DMS53 treated with DMSO at 0.1 percent for 48 hours (cell line): ENCODE measurements around the gene NUDT17.

Experiments used
- DNase-seq: peaks from one replicate; lab custom pipeline; 2025; ENCODE audit not compliant: unreplicated experiment; lab: John Stamatoyannopoulos, UW

NUDT17 gene

DNA sequence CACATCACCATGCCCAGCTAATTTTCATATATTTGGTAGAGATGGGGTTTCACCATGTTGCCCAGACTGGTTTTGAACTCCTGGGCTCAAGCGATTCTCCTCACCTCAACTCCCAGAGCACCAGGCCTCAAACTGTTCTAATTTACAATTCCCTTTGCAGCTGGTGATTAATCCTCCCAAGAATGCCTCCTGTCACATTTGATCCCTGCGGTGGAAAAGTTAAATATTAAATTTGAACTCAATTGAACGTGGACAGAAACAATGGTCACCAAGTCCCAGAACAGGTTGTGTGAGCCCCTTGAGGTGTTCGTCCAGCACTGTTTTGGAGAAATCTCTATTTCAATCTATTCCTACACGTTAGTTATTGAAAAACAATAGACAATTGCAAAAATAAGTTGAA, 42.2 kb downstream of the NUDT17 start:
- peak; percentile 4 for DNase-seq

DNA sequence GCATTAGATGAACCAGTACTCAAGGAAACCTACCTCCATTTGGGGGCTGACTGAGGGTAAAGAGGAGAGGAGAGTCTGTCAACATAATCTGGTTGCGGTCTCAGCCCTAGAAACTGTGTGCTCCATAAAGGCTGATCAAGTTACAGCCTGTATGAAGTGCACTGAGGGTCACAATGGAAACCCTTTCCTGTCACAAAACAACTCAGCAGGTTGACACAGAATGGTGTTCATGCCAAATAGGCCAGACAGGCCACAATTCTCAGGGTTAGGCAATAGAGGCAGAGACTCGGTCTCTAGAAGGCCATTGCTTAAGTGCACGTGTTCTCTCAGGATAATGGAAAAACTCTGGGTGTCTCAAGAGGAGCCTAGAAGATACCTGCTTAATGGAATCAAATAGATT, 44.3 kb downstream of the NUDT17 start:
- no peak for DNase-seq

DNA sequence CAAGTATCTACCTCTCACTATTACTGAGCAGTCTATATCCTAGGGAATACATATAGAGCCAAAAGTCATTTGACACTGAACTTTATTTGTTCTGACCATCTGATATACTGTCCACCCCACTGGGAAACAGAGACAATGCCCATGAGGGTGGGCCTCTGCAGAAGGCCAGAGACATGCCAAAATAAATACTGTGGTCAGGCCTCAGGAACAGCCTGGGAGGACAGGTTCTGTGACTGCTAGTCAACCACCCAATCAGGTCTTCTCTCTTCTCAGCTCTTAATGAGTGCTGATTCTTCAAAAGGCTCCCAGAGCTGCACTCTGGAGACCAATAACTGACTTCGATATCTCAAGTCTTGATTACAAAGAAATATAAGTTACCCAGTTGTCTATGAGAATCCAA, 45.7 kb downstream of the NUDT17 start:
- peak; percentile 45 for DNase-seq

DNA sequence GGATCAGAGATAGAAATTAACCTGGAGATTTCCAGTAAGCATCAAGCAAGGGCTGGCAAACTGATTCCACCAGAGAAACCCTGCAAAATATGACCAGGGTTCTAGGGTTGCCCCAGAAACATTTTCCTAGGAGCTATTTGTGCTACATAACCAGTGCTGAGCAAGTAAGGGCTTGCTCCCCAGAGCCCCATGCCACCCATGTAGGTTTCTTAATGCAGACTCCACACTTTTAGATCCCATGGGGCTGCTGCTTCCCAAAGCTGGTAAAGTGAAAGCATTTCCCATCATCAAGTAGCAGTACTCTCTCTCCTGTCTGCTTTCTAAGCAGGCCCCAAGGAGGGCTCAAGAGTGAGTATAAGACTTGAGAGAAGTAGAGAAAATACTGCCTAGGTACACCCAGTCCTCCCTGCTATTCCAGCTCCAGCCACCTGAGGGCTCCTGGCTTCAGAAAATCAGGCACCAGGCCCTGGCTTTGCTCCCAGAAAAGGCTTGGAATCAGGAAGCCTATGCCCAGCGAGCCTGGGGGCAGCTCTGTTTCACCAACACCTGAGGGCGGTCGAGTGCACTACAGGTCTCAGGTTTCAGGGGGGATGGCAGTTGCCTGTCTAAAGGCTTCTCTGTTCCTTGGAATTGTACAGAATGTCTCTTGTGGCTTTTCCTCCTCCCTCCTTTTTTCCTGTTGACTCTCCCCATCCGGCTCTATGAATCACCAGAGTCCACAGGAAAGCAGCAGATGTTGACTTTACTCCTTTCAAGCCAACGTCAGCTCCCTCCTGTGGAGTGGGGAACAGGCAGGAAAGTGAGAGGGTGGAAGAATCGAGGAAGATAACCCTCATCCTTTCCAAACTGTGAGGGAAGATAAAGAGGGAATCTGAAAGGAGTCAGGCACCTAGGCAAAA, 46.4 kb downstream of the NUDT17 start:
- peak; percentile 96 for DNase-seq

DNA sequence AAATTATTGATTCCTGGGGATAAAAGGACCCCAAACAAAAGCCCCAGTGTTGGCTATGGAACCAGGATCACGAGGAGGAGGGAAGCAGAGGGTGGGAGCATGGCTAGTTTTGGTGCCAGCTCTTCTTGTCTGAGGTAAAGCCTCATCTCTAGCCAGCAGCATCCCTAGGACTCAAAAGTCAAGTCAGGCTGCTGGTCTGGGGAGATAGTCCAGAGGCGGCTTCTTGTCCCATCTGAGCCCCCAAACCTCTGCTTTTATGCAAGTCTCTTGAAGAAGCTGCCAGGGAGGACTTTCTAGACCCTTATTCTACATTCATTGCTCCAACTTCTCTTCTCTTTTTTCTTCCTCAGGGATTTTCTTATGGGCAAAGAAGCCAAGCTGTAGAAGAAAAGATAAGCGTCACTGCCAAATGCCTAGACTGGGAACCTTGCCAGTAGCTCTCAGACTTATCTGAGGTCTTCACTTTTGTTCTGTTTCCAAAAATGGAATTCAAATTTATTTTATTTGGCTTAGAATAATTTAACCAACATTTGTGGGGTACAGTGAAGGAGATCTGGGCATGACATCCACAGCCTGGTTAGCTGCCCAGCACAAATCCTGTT, 47.2 kb downstream of the NUDT17 start:
- no peak for DNase-seq

DNA sequence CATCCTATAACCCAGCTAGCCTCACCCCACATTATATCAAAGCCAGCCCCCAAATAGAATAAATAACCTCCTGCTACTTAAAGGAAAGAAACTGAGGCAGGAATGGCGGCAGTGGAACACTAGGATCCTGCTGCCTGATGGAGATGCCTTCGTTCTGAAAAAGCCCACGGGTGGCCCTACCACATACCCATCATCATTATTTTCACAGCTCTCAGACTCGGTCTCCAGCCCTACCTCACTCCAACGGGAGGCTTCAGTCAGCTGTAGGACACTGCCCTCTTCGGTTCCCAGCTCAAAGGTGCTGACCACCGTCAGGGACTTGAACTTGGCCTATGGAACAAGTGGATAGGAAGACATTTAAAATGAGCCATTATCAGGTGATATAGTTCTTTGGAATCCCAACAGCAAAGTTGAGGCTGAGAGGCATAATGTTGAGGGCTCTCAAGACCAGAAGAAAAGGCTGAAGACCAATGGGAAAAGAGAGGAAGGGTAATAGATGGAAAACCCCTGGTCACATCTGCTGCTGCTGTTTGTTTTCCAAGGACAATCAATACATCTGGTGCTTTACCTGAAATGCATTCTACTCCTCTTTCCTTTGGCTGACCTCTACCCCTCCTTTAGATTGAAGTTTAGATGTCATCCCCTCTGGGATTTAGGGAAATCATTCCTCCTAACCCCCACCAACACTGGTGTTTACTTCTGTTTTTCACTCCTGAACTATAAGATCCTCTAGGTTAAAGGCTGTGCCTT, 48.1 kb downstream of the NUDT17 start:
- no peak for DNase-seq

DNA sequence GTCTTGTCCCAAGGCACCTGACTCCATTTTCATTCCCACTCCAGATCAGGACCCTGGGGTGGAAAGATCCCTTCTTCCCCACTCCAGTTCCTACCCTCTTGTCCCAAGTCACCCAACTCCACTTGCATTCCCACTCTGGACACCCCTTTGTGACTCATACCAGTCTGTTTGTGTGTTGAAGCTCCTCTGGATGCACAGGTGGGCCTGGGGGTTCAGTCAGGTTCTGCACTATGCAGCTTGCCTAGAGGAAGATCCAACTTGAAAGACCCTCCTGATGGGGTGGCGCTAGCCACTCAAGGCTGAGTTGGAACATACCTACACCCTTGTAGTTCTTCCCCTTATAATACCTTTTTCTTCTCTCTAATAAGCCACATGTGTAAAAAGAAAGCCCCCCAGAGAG, 50.0 kb downstream of the NUDT17 start:
- DNase-seq: no peak

DNA sequence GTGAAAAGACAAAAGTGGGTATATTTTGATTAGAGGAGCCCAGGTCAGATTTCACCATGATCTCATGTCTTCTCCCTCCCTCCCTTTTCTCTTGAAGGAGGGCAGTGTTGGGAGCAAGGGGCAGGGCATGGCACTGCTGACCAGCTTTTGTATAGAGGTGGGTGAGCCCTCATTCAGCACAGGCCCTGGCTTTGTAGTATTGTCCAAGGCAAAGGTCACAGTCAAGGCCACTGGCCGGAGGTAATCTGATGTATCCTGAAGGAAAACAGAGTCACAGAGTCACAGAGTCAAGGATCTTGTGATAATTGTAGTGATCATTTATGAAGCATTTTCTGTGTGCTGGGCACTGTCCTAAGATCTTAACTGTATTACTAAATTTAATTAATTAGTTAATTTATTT, 52.5 kb downstream of the NUDT17 start:
- no peak for DNase-seq
